Activated gamma-delta T cell (primary cell): ENCODE results near the gene IGF1R.
"Not testable (repeated sequence)": the region's sequence is repeated elsewhere in the genome, so short reads cannot be mapped to it uniquely, and the experiment has no call there.

Experiments used
- DNase-seq: peaks from one replicate; lab custom pipeline; 2025; lab: John Stamatoyannopoulos, UW

IGF1R gene

GRCh38 chr15:98998279-98998678 is 349.9 kb downstream of the IGF1R start:
- no peak for DNase-seq

- DNase-seq = no peak
Observed at GRCh38 chr15:98999233-98999632, 350.9 kb downstream of the IGF1R start.

- no peak for DNase-seq
Observed at GRCh38 chr15:99002226-99002625, 353.9 kb downstream of the IGF1R start.

- not testable (repeated sequence) for DNase-seq
Observed at GRCh38 chr15:99003317-99003716, 355.0 kb downstream of the IGF1R start.

- DNase-seq = not testable (repeated sequence)
Observed at GRCh38 chr15:99004998-99005974, 356.9 kb downstream of the IGF1R start.

- no peak for DNase-seq
Observed at GRCh38 chr15:99006146-99006545, 357.8 kb downstream of the IGF1R start.

GRCh38 chr15:99006904-99007495 is 358.7 kb downstream of the IGF1R start:
- no peak for DNase-seq

GRCh38 chr15:99009741-99010330 is 361.5 kb downstream of the IGF1R start:
- no peak for DNase-seq

- no peak for DNase-seq
Observed at GRCh38 chr15:99010768-99011167, 362.4 kb downstream of the IGF1R start.
